ENCODE data around the gene KLF12. TPM values are rescaled to one million over a fixed set of nuclear protein-coding genes. Genes with fewer than 3 reads are reported as not detected.

Gene KLF12
- total and polyA plus RNA-seq, 5 donors from 2014 or later = 18.7 to 95.1 (median 28.1) TPM

GRCh38 chr13:74090869-74091605 is 43.2 kb downstream of the KLF12 start:
- DNase-seq = peak in 1 of 3 donors; percentile 9
- H3K9me3 Mint-ChIP-seq = peaks cover 0 to 2% (median 0%) of the 10 kb centered on the region in 7 donors
- H3K4me1 Mint-ChIP-seq = peaks cover 33 to 80% (median 65%) of the 10 kb centered on the region in 4 donors
- peak overlapping the region; percentile 12 to 89 (median 22) for H3K27ac Mint-ChIP-seq
- H3K27me3 Mint-ChIP-seq = no peaks in the 10 kb centered on the region
- H3K4me3 Mint-ChIP-seq = peak overlapping the region; percentile 3 to 87 (median 52)
- Histone ChIP-seq H3K27me3 (ENCODE audit: control insufficient read depth, insufficient read depth, low read length) (no peaks in the 10 kb centered on the region), H3K4me3 (ENCODE audit: low read depth, low read length) (peak overlapping the region; percentile 49), H3K27ac (ENCODE audit: insufficient read depth, low read length, poor library complexity, severe bottlenecking) (no peak overlapping the region), H3K4me1 (ENCODE audit: control insufficient read depth, insufficient read depth, low read length, poor library complexity, severe bottlenecking) (peaks cover 41% of the 10 kb centered on the region), H3K9me3 (ENCODE audit: control insufficient read depth in 2 of 2, low read length in 2 of 2) (no peaks in the 10 kb centered on the region), H3K36me3 (ENCODE audit: control insufficient read depth, insufficient read depth, low read length) (no peaks in the 10 kb centered on the region)
- H3K36me3 Mint-ChIP-seq = peaks cover 9% of the 10 kb centered on the region
- no peak for ATAC-seq (ENCODE audit: low read depth in 2 of 2)

DNA sequence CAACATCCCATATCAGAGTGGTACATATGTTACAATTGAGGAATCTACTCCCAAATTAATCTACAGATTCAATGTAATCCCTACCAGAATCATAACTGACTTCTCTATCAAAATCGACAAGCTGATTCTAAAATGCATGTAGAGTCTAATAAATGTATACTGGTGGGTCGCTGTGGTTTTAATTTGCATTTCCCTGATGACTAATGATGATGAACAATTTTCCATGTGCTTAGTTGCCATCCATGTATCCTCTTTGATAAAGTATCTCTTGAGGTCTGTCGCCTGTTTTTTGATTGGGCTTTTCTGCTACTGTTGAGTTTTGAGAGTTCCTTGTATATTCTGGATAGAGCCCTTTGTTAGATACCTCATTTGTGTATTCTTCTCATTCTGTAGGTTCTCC is 43.8 kb downstream of the KLF12 start:
- peak overlapping the region; percentile 8 for H3K4me3 ChIP-seq (ENCODE audit: low read depth, low read length)
- ATAC-seq (ENCODE audit: low read depth in 2 of 2) = no peak
- H3K36me3 ChIP-seq (ENCODE audit: control insufficient read depth, insufficient read depth, low read length) = no peaks in the 10 kb centered on the region
- Mint-ChIP-seq H3K4me1 (peaks cover 30 to 75% (median 61%) of the 10 kb centered on the region in 4 donors), H3K27me3 (no peaks in the 10 kb centered on the region), H3K36me3 (peaks cover 9% of the 10 kb centered on the region), H3K4me3 (peak overlapping the region in 1 of 4 donors; percentile 51), H3K9me3 (peaks cover 0 to 2% (median 0%) of the 10 kb centered on the region in 7 donors), H3K27ac (peak overlapping the region in 1 of 3 donors; percentile 12)
- peaks cover 41% of the 10 kb centered on the region for H3K4me1 ChIP-seq (ENCODE audit: control insufficient read depth, insufficient read depth, low read length, poor library complexity, severe bottlenecking)
- DNase-seq = no peak
- no peak overlapping the region for H3K27ac ChIP-seq (ENCODE audit: insufficient read depth, low read length, poor library complexity, severe bottlenecking)
- no peaks in the 10 kb centered on the region for H3K9me3 ChIP-seq (ENCODE audit: control insufficient read depth in 2 of 2, low read length in 2 of 2)
- H3K27me3 ChIP-seq (ENCODE audit: control insufficient read depth, insufficient read depth, low read length) = no peaks in the 10 kb centered on the region

DNA sequence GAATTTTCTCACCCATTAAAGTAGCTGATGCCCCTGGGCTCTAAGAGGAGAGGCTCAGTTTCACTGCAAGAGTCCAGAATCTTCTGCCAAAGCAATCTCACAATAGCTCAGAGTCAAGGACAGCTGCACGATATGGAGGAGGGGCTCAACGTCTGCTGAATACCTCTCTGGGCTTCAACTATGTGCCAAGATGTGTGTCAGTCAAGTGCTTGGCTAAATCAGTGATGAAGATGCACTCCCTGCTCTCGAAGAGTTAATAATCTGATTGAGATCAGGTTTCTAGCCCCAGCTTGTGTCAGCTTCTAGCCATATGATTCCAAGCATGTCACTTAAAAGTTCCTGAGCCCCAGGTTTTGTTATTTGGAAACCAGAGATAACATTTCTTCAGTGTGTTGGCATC is 46.8 kb downstream of the KLF12 start:
- Histone ChIP-seq H3K36me3 (ENCODE audit: control insufficient read depth, insufficient read depth, low read length) (no peaks in the 10 kb centered on the region), H3K9me3 (ENCODE audit: control insufficient read depth in 2 of 2, low read length in 2 of 2) (no peaks in the 10 kb centered on the region), H3K27me3 (ENCODE audit: control insufficient read depth, insufficient read depth, low read length) (no peaks in the 10 kb centered on the region), H3K4me3 (ENCODE audit: low read depth, low read length) (no peak overlapping the region), H3K27ac (ENCODE audit: insufficient read depth, low read length, poor library complexity, severe bottlenecking) (no peak overlapping the region), H3K4me1 (ENCODE audit: control insufficient read depth, insufficient read depth, low read length, poor library complexity, severe bottlenecking) (peaks cover 32% of the 10 kb centered on the region)
- DNase-seq = no peak
- Mint-ChIP-seq H3K4me1 (peaks cover 51 to 85% (median 70%) of the 10 kb centered on the region in 4 donors), H3K36me3 (peaks cover 18% of the 10 kb centered on the region), H3K27ac (peak overlapping the region in 1 of 3 donors; percentile 65), H3K4me3 (peak overlapping the region in 1 of 4 donors; percentile 53), H3K9me3 (peaks cover 0 to 2% (median 0%) of the 10 kb centered on the region in 7 donors), H3K27me3 (no peaks in the 10 kb centered on the region)
- ATAC-seq (ENCODE audit: low read depth in 2 of 2) = no peak
